Left ventricle myocardium inferior (tissue), 1 donor: ENCODE data around the gene OR1F1. TPM values are rescaled to one million over a fixed set of nuclear protein-coding genes. Genes with fewer than 3 reads are reported as not detected.
A peak's percentile ranks its signal among the peaks of the same experiment; 100 is the strongest.

Experiments used
- DNase-seq: peaks from one replicate; pipeline ENCODE4 v3.0.0-alpha.2; 2020
- H3K27ac ChIP-seq: fragments of 200-600 bp; replicated peaks from 2 replicates; pipeline ENCODE4 v1.8.0; 2021
- H3K27me3 ChIP-seq: fragments of 200-600 bp; 2 replicates; pipeline ENCODE4 v1.8.0; 2021; ENCODE audit warnings: low read depth
- H3K36me3 ChIP-seq: fragments of 200-600 bp; 2 replicates; pipeline ENCODE4 v1.8.0; 2021
- H3K4me1 ChIP-seq: fragments of 200-600 bp; 2 replicates; pipeline ENCODE4 v1.8.0; 2021
- H3K4me3 ChIP-seq: fragments of 200-600 bp; 2 replicates; pipeline ENCODE4 v1.8.0; 2021; ENCODE audit warnings: mild to moderate bottlenecking, moderate library complexity
- H3K9me3 ChIP-seq: fragments of 200-600 bp; replicated peaks from 2 replicates; pipeline ENCODE4 v1.8.0; 2021
- intact Hi-C: fragments of 100-400 bp; cut with micrococcal nuclease; formaldehyde crosslinking; loops from one replicate; pipeline ENCODE4 v1.11.0; 2022
- total RNA-seq: library from RNA; stranded (reverse); fragmentation: NEBNext Ultra II Directional; extraction: Animal tissue kit (Norgen Biotek cat#: 25700); gene quantifications from one replicate; pipeline ENCODE4 v1.2.1, GENCODE V29; 2021
- TF ChIP-seq, protein P1 (sequence below): fragments of 200-600 bp; IDR thresholded peaks from 2 replicates; pipeline ENCODE4 v1.8.0; 2021; ENCODE audit warnings: antibody characterized with exemption, mild to moderate bottlenecking, borderline replicate concordance
- donor health status: DM: no; HTN: yes; CAD: no; lungs with severe emphysema.

OR1F1 gene
- total RNA-seq, 1 donor from 2014 or later = not detected

DNA sequence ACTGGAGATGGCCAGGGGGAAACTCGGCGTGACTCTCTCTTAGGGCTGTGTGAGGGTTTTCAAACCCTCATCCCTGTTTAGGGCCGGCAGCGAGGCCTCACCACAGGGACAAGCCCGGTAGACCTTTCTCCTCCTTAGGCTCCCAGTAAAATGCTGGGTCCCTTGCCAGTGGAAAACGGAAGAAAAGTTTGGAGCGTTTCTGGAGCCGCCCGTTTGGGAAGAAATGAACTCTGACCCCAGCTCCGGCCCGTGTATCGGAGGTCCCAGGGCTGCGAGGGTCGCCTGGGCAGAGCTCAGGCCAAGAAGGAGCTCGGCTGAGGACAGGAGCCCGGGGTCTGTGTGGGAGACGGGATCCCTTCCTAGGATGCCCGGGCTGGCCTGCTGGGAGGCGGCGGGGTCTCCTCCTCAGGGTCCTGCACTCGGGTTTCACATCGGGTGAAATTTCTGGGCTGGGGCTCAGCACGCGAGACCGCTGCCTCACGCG is 29.9 kb upstream of the OR1F1 start:
- no peak for DNase-seq
- Histone ChIP-seq H3K36me3 (no peaks in the 10 kb centered on the region), H3K9me3 (peaks cover 17% of the 10 kb centered on the region), H3K27me3 (peaks cover 5% of the 10 kb centered on the region), H3K4me1 (peaks cover 30% of the 10 kb centered on the region), H3K27ac (peak overlapping the region; percentile 95), H3K4me3 (peak overlapping the region; percentile 93)
- TF ChIP-seq, protein P1, sequence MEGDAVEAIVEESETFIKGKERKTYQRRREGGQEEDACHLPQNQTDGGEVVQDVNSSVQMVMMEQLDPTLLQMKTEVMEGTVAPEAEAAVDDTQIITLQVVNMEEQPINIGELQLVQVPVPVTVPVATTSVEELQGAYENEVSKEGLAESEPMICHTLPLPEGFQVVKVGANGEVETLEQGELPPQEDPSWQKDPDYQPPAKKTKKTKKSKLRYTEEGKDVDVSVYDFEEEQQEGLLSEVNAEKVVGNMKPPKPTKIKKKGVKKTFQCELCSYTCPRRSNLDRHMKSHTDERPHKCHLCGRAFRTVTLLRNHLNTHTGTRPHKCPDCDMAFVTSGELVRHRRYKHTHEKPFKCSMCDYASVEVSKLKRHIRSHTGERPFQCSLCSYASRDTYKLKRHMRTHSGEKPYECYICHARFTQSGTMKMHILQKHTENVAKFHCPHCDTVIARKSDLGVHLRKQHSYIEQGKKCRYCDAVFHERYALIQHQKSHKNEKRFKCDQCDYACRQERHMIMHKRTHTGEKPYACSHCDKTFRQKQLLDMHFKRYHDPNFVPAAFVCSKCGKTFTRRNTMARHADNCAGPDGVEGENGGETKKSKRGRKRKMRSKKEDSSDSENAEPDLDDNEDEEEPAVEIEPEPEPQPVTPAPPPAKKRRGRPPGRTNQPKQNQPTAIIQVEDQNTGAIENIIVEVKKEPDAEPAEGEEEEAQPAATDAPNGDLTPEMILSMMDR = no peak
- intact Hi-C loops = no loop called here

DNA sequence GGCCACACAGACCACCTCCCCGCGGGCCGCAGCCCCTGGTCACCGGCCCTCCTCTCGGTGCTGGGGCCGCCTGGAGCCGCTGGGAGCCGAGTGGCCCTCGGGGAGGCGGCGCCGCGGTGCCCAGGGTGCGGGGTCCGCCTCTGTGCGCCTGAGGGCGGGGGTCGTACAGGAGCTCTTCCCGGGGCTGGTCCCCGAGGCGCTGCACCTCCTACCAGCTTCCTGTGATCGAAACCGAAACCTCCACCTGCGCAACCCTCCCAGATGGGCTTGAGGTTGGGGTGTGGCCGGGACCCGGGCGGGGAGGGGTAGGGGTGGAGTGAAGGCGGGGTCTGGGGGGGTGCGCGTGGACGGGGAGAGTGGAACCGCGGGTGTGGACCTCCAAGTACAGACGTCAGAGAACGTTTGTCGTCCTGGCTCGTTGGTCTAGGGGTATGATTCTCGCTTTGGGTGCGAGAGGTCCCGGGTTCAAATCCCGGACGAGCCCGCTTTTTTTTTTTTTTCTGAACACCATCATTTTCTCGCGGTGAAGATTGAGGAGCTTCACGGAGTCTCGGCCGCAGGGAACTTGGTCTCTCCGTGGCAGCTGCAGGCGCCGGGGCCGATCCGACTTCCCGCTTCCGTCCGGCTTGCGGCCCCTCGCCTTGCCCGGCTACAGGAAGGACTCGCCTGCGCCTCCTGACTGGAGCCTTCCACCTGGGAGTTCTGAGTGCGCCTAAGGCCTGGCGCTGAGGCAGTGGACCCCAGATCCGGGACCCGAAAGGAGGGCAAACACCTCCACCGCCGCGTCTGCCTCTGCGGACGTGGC is 29.3 kb upstream of the OR1F1 start:
- peak overlapping the region; percentile 93 for H3K4me3 ChIP-seq
- TF ChIP-seq, protein P1 = no peak
- peaks cover 17% of the 10 kb centered on the region for H3K9me3 ChIP-seq
- H3K4me1 ChIP-seq = peaks cover 30% of the 10 kb centered on the region
- no peaks in the 10 kb centered on the region for H3K36me3 ChIP-seq
- H3K27me3 ChIP-seq = peaks cover 5% of the 10 kb centered on the region
- intact Hi-C loops = no loop called here
- DNase-seq = peak; percentile 83
- H3K27ac ChIP-seq = peak overlapping the region; percentile 95

DNA sequence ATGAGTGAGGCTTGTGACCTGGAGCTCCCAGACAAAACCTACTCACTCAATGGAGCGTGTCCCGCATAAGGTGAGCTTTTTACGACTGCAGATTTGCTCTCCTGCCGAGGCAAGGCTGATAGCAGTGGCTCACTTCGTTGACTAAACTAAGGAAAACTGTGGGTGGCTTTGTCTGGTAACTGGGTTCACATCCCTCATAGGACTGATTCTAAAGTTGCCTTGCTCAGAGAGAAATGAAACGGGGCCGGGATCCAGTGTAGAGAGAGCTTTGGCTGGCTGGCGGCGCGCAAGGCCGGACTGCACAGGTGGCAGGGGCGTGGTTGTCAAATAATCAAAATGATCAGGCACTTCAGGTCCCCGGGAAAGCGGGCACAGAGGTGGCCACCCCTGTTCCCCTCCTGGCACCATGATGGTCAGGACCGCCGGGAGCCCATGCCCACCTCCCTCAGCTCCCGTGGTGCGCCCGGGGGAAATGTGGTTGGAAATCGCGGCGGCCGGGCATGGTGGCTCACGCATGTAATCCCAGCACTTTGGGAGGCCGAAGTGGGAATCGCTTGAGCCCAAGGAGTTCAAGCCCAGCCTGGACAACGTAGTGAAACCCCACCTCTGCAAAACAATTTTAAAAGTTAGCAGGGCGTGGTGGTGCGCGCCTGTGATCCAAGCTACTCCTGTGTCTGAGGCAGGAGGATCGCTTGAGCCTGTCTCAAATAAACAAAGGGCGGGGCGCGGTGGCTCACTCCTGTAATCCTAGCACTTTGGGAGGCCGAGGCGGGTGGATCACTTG is 26.6 kb upstream of the OR1F1 start:
- intact Hi-C loops = no loop called here
- TF ChIP-seq, protein P1 = no peak
- no peak overlapping the region for H3K4me3 ChIP-seq
- peaks cover 36% of the 10 kb centered on the region for H3K4me1 ChIP-seq
- no peak overlapping the region for H3K27ac ChIP-seq
- H3K36me3 ChIP-seq = no peaks in the 10 kb centered on the region
- no peaks in the 10 kb centered on the region for H3K9me3 ChIP-seq
- no peak for DNase-seq
- H3K27me3 ChIP-seq = peaks cover 5% of the 10 kb centered on the region

DNA sequence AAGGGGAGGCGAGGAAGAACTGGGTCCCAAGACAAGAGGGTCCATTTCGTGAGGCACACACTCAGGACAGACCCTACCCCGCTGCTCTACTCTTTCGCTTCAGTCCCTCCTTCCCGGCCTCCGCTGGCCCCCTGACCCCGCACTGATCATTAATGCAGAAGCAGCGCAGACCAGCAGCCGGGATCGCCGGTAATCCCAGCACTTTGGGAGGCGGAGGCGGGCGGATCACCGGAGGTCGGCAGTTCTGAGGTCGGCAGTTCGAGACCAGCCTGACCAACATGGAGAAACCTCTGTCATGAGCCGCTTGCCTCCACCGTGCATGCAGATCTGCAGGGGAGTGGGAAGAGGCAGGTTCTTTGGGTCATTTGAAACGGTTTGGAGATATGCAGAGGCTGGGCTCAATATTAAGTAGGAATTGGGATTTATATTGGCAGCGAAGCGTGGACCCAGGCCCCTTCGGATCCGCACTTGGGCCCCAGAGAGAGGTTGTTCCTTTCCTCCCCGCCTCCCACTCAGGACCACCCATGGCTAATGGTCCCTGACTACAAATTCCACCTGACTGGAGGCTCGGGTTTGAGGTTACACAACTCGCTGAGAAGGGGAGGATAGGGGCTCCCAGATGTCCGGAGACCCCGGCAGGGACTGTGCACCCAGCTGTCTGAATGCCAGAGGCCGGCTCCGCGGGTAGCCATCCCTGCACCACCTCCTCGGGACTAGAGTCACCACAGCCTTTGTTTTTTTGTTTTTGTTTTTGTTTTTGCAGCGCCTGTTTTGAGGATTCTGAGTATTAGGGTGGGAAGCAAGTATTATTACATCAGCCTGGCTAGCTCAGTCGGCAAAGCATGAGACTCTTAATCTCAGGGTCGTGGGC is 23.6 kb upstream of the OR1F1 start:
- H3K27me3 ChIP-seq = peaks cover 24% of the 10 kb centered on the region
- H3K4me3 ChIP-seq = no peak overlapping the region
- DNase-seq = no peak
- intact Hi-C loops = no loop called here
- H3K27ac ChIP-seq = no peak overlapping the region
- no peaks in the 10 kb centered on the region for H3K36me3 ChIP-seq
- TF ChIP-seq, protein P1 = no peak
- no peaks in the 10 kb centered on the region for H3K9me3 ChIP-seq
- H3K4me1 ChIP-seq = peaks cover 15% of the 10 kb centered on the region
